GM21367 (cell line): ENCODE measurements around the gene PTPRC.
A peak's percentile ranks its signal among the peaks of the same experiment; 100 is the strongest.

Experiments used
- ATAC-seq: cut with Tn5 transposase; IDR thresholded peaks from one replicate; pipeline ENCODE4 v1.9.1; 2021; ENCODE audit not compliant: unreplicated experiment

The PTPRC gene

DNA sequence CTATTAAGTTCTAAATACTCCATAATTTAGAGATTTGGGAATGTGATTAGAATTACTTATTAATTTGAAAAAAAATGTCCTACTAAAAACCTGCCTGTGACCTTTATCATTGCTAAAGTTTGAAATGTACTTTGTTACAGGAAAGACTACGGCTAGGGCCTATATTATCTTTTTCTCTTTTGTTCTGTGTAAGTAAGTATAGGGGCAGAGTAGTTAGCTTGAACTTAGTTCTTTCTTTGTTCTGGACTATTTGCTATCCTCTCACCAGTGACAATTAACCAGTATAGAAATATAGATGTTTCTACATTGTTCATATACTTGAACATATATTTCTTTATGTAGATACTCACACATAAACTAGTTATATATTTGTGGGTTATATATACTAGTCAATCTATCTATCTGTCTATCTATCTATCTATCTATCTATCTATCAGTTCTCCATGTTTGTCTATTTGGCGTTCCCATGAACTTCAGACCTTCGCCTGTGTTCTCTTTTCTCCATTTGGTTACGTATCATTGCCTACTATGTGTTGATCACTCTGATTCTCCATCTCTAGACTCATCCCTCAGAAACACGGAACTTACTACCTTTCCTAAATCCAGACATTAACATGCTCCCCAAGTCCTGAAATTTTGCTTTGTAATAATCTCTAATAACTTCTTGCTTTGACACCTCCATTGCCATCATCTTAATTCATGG lies 3.3 kb downstream of the PTPRC start:
- ATAC-seq, result no peak

DNA sequence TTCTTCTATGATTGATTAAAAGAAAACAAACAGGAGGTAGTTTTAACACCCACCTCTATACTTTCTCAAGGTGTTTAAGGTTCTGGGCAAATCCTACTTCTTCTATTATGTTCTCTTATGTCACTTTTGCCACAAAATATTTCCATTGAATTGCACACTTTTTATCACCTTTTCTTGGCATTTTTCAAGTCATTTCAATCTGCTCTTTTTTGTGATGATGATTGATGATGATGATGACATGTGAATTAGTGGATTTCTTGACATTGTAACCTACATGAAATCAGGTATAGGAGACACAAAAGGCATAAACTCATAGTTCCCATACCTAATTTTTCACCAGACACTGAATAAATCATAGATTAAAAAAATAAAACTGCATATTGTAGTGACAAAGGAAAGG lies 4.1 kb downstream of the PTPRC start:
- no peak for ATAC-seq

DNA sequence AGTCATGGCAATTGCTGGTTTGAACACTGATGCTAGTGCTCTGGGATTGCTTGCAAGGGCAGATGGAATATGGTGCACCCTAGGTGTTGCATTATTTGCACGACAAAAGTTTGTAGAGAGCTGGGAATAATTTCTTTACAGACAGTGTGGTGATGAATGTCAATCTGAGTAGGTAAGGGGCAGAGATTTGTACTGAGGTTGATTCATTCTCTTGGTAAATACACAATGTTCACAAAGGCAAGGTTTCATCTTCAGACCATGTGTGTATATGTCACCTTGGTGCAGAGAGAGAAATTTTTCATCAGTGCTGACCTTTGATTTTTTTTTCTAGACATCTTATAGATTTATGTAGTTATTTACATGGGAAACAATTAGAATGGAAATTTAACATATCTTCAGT lies 5.0 kb downstream of the PTPRC start:
- ATAC-seq, result no peak

- no peak for ATAC-seq
Measured at GRCh38 chr1:198647055-198647454, 8.2 kb downstream of the PTPRC start.

DNA sequence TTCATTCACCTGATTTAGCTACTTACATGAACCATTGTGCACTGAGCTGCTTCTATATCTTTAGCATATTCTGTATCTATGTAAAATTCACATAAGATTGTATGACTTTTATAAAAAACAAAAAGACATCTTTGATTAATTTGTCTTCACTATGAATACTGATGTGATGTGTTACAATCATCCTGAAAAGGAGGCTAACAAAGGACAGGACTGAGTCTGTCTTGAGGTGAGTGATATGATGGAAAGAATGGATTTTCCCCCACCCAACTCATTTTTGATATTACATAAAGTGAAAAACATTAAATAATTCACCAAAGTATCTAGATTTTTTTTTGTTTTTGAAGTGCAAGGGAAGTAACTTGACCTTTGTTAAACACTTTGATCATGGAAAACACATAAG lies 9.8 kb downstream of the PTPRC start:
- no peak for ATAC-seq

DNA sequence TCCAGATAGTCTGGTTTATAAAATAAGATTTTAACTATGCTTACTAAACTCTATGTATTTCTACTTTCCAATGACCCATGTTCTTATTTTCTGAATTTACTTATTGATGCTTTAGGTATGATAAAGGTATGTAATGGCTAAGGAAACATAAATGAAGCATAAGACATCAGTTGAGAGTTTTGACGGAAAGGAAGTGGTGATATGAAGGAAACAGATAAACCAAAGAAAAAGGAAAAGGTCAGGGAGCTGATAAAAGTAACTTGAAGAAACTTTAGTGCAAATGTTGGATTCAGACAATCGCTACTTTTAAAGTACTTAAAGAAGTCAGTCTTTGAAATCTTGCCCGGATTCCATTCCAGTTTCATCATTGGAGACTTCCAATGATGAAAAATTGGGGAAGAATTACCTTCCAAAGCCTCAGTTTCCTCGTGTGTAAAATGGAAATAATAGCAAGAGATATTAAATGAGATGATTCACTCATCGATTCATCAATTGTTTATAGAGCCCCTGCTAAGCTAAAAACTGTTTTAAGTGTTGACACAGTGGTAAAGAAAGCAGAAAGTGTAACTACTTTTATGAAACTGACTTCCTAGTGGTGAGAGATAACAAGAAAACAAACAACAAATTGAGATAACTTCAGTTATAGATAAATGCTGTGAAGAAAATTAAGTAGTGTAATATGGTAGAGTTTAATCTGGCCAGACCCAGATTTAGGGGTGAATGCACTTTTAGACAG lies 10.6 kb downstream of the PTPRC start:
- ATAC-seq, result no peak

DNA sequence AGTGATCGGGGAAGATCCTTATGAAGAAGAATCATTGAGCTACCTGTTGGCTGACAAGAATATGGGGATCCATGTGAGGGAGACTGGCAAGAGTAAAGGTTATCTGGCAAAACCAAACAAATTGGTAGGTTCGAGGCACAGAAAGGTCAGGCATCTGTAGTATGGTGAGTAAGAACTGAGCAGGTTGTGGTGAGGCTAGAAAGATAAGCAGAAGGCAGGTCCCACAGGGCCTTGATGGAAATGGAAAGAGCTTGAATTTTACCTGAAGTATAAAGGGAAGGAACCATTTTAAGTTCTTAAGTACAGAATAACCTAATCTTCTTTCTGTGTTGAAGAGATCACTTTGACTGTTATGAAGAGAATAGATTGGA lies 11.1 kb downstream of the PTPRC start:
- ATAC-seq, result peak; percentile 33

DNA sequence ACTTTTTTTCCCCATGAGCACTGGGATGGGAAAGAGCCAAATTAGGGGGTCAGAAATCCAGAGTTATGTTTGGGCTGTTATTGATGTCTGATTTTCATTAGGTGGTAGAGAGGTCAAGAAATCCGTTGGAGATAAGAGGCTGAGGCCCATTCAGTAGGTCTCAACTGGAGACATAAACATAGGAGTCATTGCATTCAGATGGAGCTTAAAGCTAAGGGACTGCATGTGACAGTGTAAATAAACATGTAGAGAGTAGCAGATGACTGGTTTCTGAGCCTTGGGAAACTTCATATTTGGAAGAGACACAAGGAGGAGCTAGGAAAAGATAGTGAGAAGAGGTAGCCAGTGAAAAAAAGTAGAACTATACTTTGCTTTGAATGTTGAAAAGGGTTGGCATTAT lies 11.7 kb downstream of the PTPRC start:
- ATAC-seq, result no peak

DNA sequence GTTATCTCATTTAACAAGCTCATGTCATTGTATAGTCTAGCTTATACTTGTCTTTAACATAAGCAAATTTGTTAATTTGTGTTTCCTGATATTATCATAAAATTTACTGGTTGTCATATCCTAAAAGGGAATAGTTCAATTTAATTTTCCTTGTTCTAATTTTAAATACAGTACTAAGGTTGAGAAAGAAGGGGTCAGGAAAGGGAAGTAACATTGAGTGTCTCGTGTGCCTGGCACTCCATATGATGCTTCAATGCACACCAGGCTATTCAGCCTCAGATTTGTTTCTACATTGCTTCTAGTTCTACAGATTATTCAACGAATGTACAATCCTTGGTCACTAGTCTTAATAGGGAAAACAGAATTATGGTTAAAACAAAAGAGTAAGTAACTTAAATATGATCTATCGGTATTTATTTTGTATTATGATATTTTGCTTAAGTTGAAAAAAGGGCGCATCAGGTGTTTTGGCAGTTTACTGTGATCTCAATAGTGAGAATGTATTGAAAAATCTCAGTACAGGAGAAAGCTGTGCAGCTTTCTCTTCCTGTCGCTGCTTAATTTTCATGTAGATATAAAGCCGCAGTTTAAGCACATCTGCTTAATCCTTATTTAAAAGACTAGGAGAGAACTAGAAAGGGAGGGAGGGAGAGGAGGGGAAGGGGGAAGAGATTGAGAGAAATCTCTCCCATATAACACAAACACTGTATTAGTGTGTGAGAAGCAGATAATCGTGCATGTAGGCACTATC lies 13.0 kb downstream of the PTPRC start:
- ATAC-seq, result peak; percentile 35

DNA sequence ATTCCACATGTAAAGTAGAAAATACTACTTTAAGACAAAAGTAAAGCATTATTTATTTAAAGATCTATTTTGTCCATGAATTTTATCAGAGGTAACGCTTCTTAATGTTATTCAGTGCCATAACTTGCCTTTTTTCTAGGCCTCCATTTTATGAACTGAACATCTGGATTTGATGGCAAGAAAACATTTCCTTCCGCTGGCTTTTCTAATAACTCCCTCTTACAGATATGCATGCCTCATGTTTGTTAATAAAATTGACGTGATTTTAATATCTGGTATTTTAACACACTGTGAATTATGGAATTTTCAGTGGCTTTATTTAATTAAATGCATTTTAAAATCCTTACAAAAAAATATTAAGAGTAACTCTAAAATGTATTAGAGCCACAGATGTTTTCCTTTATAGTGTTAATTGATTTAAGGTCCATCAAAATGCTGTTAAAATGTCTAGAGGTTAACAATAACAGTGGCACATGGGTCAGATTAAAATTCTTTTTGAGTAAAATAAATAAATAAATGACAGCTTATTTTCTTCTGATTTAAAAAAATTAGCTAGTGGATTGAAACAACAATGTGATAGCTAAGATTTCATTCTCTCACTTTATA lies 15.1 kb downstream of the PTPRC start:
- no peak for ATAC-seq

- ATAC-seq, result no peak
Measured at GRCh38 chr1:198655459-198656121, 16.8 kb downstream of the PTPRC start.

GRCh38 chr1:198656500-198656932 lies 17.7 kb downstream of the PTPRC start:
- peak; percentile 36 for ATAC-seq

DNA sequence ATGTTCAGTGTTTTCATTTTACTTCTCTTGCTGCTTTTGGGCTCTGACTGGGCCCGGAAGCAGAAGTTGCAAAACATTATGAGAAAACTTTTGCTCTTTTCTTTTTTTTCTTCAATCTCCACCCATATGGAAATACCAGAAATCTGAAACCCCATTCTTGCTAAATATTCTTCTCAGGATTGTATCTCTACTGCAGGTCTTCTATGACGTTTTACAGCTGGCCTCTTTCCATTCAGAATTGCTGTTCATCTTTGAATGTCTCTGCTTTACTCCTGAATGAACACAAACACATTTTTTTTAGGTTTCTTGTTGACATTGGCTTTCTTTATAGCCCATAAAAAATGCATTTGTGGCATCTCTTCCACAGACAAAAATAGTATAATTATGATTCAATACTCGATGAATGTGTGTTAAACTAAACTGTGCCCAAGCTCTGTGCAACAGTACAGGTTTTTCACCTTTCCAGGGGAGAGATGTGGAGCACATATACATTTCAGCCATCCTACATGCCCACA lies 18.8 kb downstream of the PTPRC start:
- peak; percentile 44 for ATAC-seq

- ATAC-seq, result peak; percentile 39
Measured at GRCh38 chr1:198660341-198661261, 21.8 kb downstream of the PTPRC start.

GRCh38 chr1:198662821-198663220 lies 24.0 kb downstream of the PTPRC start:
- ATAC-seq, result no peak

DNA sequence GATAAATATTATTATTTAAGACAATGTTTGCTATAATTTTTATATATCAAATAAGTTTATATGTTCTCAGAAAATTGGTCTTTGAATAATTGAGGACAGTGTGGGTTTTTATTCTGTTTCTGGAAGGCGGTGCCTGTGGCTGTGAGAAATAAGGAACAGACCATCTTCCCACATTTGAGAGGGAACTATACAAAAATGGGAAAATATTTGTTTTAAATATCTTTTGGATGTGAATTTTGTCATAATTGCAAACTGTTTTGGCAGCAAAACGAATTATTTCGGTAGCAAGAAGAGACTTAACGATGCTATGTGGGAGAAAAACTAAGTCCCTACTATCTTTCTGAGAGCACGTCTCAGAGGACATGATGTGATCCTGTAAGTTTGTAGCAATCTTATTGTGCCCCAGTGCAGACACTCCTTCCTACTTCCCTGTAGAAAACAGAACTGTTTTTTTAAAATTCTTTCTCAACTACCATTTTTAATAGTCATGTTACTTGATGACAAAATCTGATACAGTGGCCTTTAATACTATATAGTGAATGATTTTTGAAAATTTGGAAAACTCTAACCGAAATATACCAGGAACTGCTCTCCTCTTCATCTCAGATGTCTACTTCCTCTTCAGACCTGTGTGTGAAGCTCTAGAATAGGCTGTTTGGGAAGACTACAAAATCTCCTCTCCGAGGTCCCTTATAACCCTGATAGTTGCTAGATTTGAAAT lies 25.4 kb downstream of the PTPRC start:
- ATAC-seq, result no peak

DNA sequence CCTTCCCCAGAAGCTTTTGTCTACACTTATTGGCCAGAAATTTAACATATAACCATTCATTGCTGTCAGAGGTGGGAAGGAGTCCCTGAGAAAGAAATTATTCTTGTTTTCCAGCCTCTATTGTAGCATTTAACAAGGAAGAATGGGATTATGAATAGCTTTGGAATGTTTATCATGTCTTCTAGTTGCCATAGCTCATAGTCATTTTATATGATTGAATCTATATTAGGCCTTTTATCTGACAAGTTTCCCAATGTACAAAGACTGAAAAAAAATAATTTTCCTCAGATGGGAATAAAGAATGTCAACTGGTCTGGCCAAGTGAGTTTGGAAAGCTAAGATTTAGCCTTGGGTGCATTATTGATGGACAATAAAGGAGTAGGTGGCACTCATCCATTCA lies 28.3 kb downstream of the PTPRC start:
- no peak for ATAC-seq

DNA sequence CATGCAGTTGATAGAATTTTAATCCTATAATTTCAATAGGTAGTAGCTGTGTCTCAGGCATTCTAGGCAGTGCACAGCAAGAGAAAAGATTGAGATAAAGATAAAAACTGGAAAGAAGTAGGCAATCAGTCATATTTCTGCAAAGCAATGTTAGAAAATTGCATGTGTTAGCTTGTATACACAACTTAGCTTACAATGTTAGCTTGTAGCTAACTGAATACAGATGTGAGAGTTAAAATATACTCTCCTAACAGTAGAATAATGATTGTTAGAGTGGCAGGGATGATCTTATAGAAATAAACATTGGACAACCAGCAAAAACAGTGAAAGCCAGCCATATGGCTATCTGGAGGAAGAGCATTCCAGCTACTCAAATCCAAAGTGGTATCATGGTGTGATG lies 29.0 kb downstream of the PTPRC start:
- ATAC-seq, result no peak
